Psoas muscle (tissue), 8 donors: Measurements from ENCODE around the gene EFCC1. TPM values are rescaled to one million over a fixed set of nuclear protein-coding genes. Genes with fewer than 3 reads are reported as not detected.

Experiments
- ATAC-seq, 4 donors: fragments of 200-7000 bp; cut with Tn5 transposase; one replicate each; pipeline ENCODE4 v1.9.1; 2020; ENCODE audit warnings: moderate library complexity in 3 of 4, mild to moderate bottlenecking in 2 of 4
- DNase-seq, 2 donors: peaks; one replicate each; pipeline ENCODE4 v3.0.0-alpha.2; 2020
- H3K27ac ChIP-seq: fragments of 200-600 bp; one replicate; pipeline ENCODE4 v1.8.0; 2022
- H3K27me3 ChIP-seq, 3 donors: fragments of 200-600 bp in 1 of 3; one replicate each; pipeline versions ENCODE4 v1.6.1 to v1.8.0; 2013 to 2022; ENCODE audit warnings: low read length in 2 of 3, mild to moderate bottlenecking in 2 of 3, moderate library complexity in 1 of 3; ENCODE audit not compliant: insufficient read depth in 3 of 3
- H3K36me3 ChIP-seq, 2 donors: fragments of 200-600 bp in 1 of 2; one replicate each; pipeline versions ENCODE4 v1.6.1 to v1.8.0; 2013 to 2022; ENCODE audit warnings: low read depth in 1 of 2, mild to moderate bottlenecking in 1 of 2, moderate library complexity in 1 of 2; ENCODE audit not compliant: insufficient read depth in 1 of 2
- H3K4me1 ChIP-seq: fragments of 200-600 bp; one replicate; pipeline ENCODE4 v1.8.0; 2022
- H3K4me3 ChIP-seq: fragments of 200-600 bp; one replicate; pipeline ENCODE4 v1.8.0; 2022; ENCODE audit warnings: mild to moderate bottlenecking
- H3K9me3 ChIP-seq: fragments of 200-600 bp; one replicate; pipeline ENCODE4 v1.8.0; 2022
- WGBS, 3 donors: extraction: QIAGEN DNeasy Blood & Tissue Kit; methylation state at CpG; one replicate each; pipeline versions ENCODE4 v1.1.6 to v1.1.7; 2013; 5-methylcytosine and 5-hydroxymethylcytosine counted together
- intact Hi-C, 2 donors: fragments of 100-400 bp; cut with DNase I; formaldehyde crosslinking; loops; one replicate each; pipeline versions ENCODE4 v1.11.0 to v1.14.2; 2022
- polyA plus RNA-seq, 3 donors: library from polyadenylated mRNA; stranded (reverse); fragments of 200-250 nt; gene quantifications; one replicate each; pipeline ENCODE4 v1.2.3, GENCODE V29; 2013
- total RNA-seq, 4 donors: library from RNA; stranded (reverse); fragmentation: NEBNext Ultra II Directional in 2 of 4; extraction: Animal tissue kit (Norgen Biotek cat#: 25700) in 2 of 4; gene quantifications; one replicate each; pipeline versions ENCODE4 v1.2.1 to v1.2.4, GENCODE V29; 2021 to 2023
- TF ChIP-seq, protein P1 (sequence below): fragments of 200-600 bp; IDR thresholded peaks from one replicate; pipeline ENCODE4 v1.8.0; 2022; ENCODE audit warnings: antibody characterized with exemption
- donor health status: healthy with polysubstance abuse.
- donor health status: DM: no; HTN: no; CAD: no; lungs with moderate emphysema.
- donor health status: Bipolar disorder and iron deficiency.
- donor health status: healthy.
- donor health status: DM: yes; HTN: yes; CAD: no.
- donor health status: DM: no; HTN: no; CAD: no.
- donor health status: DM: no; HTN: no; CAD: no.
- donor health status: DM: yes; HTN: yes; CAD: no.

The EFCC1 gene
- total and polyA plus RNA-seq, 7 donors: 0.11 to 1.5 (median 0.48) TPM

DNA sequence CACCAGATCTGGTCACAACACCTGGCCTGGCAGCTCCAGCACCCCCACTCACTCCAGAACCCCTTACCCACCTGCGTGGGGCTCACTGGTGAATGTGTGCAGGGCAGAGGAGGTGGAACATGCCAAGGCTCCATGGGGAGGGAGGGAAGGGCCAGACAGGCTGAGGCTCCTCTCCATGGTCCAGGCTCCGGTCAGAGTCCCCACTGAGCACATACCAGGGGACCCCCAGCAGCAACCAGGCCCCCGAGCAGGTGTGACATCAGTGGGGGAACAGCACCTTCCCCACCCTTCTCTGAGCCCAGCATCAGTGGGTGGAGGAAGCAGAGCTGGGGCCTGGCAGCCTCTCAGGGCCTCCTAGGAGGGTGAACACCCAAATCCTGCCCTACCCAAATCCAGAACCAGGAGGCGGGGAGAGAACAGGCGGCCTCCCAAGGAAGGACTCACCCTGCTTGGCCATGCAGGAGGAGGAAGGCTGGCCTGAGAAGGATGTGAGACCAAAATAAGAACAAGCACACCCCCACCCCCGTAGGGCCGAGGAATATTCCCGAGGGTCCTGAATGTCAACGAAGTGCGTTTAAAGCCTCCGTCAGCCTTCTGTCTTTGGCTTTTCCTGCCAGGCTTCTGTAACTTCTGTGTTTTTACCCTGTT is 58.3 kb downstream of the EFCC1 start:
- Histone ChIP-seq H3K4me1 (no peaks in the 10 kb centered on the region), H3K27ac (no peak overlapping the region), H3K4me3 (no peak overlapping the region), H3K36me3 (no peaks in the 10 kb centered on the region), H3K27me3 (no peaks in the 10 kb centered on the region), H3K9me3 (no peaks in the 10 kb centered on the region)
- intact Hi-C loops: loop anchor here (10.0 kb wide), 2 partner anchors 45 to 195 kb away; no protein-coding TSS in a partner anchor
- ATAC-seq (no peak), DNase-seq (peak in 1 of 2 donors; percentile 42)
- TF ChIP-seq, protein P1, sequence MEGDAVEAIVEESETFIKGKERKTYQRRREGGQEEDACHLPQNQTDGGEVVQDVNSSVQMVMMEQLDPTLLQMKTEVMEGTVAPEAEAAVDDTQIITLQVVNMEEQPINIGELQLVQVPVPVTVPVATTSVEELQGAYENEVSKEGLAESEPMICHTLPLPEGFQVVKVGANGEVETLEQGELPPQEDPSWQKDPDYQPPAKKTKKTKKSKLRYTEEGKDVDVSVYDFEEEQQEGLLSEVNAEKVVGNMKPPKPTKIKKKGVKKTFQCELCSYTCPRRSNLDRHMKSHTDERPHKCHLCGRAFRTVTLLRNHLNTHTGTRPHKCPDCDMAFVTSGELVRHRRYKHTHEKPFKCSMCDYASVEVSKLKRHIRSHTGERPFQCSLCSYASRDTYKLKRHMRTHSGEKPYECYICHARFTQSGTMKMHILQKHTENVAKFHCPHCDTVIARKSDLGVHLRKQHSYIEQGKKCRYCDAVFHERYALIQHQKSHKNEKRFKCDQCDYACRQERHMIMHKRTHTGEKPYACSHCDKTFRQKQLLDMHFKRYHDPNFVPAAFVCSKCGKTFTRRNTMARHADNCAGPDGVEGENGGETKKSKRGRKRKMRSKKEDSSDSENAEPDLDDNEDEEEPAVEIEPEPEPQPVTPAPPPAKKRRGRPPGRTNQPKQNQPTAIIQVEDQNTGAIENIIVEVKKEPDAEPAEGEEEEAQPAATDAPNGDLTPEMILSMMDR: no peak
- WGBS, 3 donors: 74 to 85% (median 81%) methylated on average over 11 of the region's 11 CpGs

DNA sequence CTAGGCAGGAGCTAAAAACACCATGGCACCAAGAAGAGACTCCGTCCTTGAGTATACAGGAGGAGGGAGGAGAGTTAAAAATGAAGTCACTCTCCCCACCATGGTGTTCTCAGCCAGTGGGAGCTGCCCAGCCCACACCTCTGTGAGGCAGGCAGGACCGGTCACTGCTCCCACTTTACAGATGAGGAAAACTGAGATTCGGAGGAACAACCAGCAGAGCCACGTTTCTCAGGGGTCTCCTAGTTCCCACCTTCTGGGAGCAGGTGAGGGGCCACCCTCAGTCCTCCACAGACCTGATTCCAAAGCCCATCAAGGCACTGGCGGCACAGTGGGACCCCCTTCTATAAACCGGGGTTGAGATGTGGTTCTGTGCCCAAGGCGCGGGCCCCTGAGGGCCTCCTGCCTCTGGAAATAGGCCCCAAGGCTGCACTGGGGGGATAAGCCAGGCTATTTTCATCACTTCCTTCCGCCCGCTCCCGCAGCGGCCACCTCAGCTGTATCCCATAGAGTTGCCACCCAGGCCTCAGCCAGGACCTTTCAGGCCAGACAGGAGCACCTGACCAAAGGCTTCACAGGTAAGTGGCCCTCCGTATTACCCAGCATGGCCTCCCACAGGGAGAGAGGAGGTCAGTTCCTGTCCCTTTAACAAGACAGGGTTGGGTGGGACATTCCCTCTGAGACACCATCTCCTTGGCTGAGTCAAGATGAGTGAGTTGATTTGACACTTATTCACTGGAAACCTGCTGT is 59.3 kb downstream of the EFCC1 start, which contains the start of gene GP9:
GP9 (plus strand) TSS at position 504 of the 747 bp plus-strand sequence. CDS start 961 bp downstream, outside the sequence.
- Histone ChIP-seq H3K36me3 (no peaks in the 10 kb centered on the region), H3K27me3 (peaks cover 0 to 1% (median 0%) of the 10 kb centered on the region in 3 donors), H3K27ac (no peak within 1 kb of the TSS), H3K9me3 (no peaks in the 10 kb centered on the region), H3K4me3 (no peak within 1 kb of the TSS), H3K4me1 (no peaks in the 10 kb centered on the region)
- 79 to 83% (median 79%) methylated on average over 13 of the region's 13 CpGs for WGBS, 3 donors
- intact Hi-C loops: no loop called here
- TF ChIP-seq, protein P1: no peak
- ATAC-seq (no peak), DNase-seq (peak in 1 of 2 donors; percentile 37)

DNA sequence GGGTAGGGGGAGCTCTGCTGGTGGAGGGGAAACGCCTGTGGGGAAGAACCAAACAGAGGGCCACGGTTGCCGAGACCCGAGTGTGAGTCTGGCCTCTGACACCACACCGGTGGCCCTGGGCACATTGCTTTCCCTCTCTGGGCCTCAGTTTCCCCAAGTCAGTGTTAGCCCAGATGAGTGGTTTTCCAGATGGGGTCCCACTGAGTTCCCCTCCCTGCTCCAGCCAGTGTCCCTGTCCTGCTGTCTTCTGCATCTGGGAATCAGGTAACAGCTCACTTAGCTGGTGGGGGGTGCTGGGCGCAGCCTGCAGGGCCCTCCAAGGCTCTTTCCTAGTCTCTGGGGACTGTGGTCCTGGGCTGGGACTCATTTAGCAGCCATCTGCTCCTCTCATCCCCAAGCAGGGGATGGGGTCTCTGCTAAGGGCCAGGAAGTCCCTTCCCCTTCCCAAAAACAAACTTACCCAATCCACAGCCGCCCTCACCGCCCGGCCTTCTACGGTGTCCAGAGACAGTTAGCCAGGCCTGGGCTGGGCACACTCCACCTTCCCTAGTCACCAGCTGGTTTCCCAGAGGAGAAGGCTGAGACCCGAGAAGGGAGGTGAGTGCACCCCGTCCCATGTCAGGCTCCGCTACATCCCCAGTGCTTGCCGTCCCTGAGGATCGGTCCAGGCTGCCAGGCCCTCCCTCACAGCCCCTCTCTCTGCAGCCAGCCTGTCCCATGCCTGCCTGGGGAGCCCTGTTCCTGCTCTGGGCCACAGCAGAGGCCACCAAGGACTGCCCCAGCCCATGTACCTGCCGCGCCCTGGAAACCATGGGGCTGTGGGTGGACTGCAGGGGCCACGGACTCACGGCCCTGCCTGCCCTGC is 60.2 kb downstream of the EFCC1 start:
- Histone ChIP-seq H3K4me3 (no peak overlapping the region), H3K36me3 (no peaks in the 10 kb centered on the region), H3K9me3 (no peaks in the 10 kb centered on the region), H3K27ac (no peak overlapping the region), H3K4me1 (no peaks in the 10 kb centered on the region), H3K27me3 (peaks cover 0 to 1% (median 0%) of the 10 kb centered on the region in 3 donors)
- ATAC-seq (no peak), DNase-seq (peak in 1 of 2 donors; percentile 32)
- intact Hi-C loops: no loop called here
- TF ChIP-seq, protein P1: no peak
- WGBS, 3 donors: 84 to 89% (median 87%) methylated on average over 16 to 19 of the region's 19 CpGs

DNA sequence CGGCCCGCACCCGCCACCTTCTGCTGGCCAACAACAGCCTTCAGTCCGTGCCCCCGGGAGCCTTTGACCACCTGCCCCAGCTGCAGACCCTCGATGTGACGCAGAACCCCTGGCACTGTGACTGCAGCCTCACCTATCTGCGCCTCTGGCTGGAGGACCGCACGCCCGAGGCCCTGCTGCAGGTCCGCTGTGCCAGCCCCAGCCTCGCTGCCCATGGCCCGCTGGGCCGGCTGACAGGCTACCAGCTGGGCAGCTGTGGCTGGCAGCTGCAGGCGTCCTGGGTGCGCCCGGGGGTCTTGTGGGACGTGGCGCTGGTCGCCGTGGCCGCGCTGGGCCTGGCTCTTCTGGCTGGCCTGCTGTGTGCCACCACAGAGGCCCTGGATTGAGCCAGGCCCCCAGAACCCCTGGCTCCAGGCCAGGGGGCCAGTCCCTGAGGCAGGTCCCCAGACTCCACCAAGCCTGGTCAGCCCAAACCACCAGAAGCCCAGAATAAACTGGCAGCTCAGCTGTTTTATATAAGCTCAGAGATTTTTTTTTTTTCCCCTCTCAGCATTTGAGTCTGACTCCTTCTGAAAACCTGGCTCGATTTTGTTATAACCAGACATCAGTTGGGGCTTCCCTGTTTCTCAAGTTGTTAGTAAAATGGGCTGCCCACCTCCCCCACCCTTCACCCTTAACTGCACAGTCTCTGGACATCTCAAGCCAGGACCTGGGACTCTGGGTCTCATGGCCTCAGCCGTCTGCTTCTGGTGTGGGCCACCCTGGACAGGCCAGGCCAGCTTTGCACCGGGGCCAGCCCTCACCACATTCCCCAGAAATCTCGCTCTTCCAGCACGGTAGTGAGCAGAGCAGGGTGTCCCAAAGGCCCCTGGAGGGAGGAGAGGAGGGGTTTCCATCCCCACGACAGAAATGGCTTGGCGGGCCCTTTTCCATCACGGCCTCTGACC is 61.1 kb downstream of the EFCC1 start:
- ATAC-seq (no peak), DNase-seq (no peak)
- TF ChIP-seq, protein P1: no peak

More for the DNA sequence above, 61.1 kb downstream of the EFCC1 start:
- Histone ChIP-seq H3K27me3 (peaks cover 0 to 1% (median 0%) of the 10 kb centered on the region in 3 donors), H3K36me3 (no peaks in the 10 kb centered on the region), H3K4me1 (no peaks in the 10 kb centered on the region), H3K9me3 (no peaks in the 10 kb centered on the region), H3K4me3 (no peak overlapping the region), H3K27ac (no peak overlapping the region)
- intact Hi-C loops: no loop called here
- 67 to 71% (median 68%) methylated on average over 32 of the region's 32 CpGs for WGBS, 3 donors
